GM21360 (cell line): ENCODE data around the gene PTP4A2.
"Not testable (repeated sequence)": the region's sequence is repeated elsewhere in the genome, so short reads cannot be mapped to it uniquely, and the experiment has no call there.

ENCODE experiments used
- ATAC-seq: cut with Tn5 transposase; IDR thresholded peaks from one replicate; pipeline ENCODE4 v1.9.1; 2021; ENCODE audit warnings: mild to moderate bottlenecking, moderate library complexity; ENCODE audit not compliant: unreplicated experiment

PTP4A2 gene

GRCh38 chr1:31926252-31926651 is 11.9 kb downstream of the PTP4A2 start:
- no peak for ATAC-seq

GRCh38 chr1:31925824-31926223 is 12.3 kb downstream of the PTP4A2 start:
- not testable (repeated sequence) for ATAC-seq

GRCh38 chr1:31924839-31925238 is 13.3 kb downstream of the PTP4A2 start:
- no peak for ATAC-seq

- no peak for ATAC-seq
Measured at GRCh38 chr1:31923901-31924535, 14.2 kb downstream of the PTP4A2 start.

GRCh38 chr1:31920956-31921355 is 17.2 kb downstream of the PTP4A2 start:
- ATAC-seq: no peak

GRCh38 chr1:31919591-31919990 is 18.6 kb downstream of the PTP4A2 start:
- ATAC-seq: no peak

GRCh38 chr1:31915438-31915837 is 22.7 kb downstream of the PTP4A2 start:
- ATAC-seq: no peak

GRCh38 chr1:31913968-31914367 is 24.2 kb downstream of the PTP4A2 start:
- no peak for ATAC-seq

- no peak for ATAC-seq
Measured at GRCh38 chr1:31912839-31913239, 25.3 kb downstream of the PTP4A2 start.

GRCh38 chr1:31911994-31912780 is 26.0 kb downstream of the PTP4A2 start:
- ATAC-seq: no peak

- ATAC-seq: no peak
Measured at GRCh38 chr1:31910933-31911332, 27.2 kb downstream of the PTP4A2 start.

GRCh38 chr1:31909691-31910090 is 28.5 kb downstream of the PTP4A2 start:
- ATAC-seq: no peak

GRCh38 chr1:31906557-31906956 is 31.6 kb downstream of the PTP4A2 start:
- no peak for ATAC-seq

GRCh38 chr1:31905681-31906080 is 32.5 kb downstream of the PTP4A2 start:
- no peak for ATAC-seq

GRCh38 chr1:31905093-31905509 is 33.1 kb downstream of the PTP4A2 start:
- no peak for ATAC-seq

GRCh38 chr1:31904339-31905092 is 33.7 kb downstream of the PTP4A2 start:
- no peak for ATAC-seq

GRCh38 chr1:31902510-31902860 is 35.7 kb downstream of the PTP4A2 start:
- no peak for ATAC-seq

- ATAC-seq: no peak
Measured at GRCh38 chr1:31901838-31902509, 36.2 kb downstream of the PTP4A2 start.

- no peak for ATAC-seq
Measured at GRCh38 chr1:31900790-31901189, 37.4 kb downstream of the PTP4A2 start.

GRCh38 chr1:31897526-31898100 is 40.6 kb downstream of the PTP4A2 start:
- no peak for ATAC-seq
